Rectal smooth muscle tissue (tissue), 1 donor: ENCODE data around the gene TBC1D22A.

Experiments
- H3K27ac ChIP-seq: one replicate; pipeline ENCODE4 v1.7.0; 2013; ENCODE audit warnings: low read depth, low read length, inconsistent platforms
- H3K27me3 ChIP-seq: one replicate; pipeline ENCODE4 v1.7.0; 2013; ENCODE audit warnings: low read length; ENCODE audit not compliant: control insufficient read depth, insufficient read depth
- H3K36me3 ChIP-seq: one replicate; pipeline ENCODE4 v1.7.0; 2013; ENCODE audit warnings: low read length; ENCODE audit not compliant: control insufficient read depth, insufficient read depth
- H3K4me1 ChIP-seq: one replicate; pipeline ENCODE4 v1.7.0; 2013; ENCODE audit warnings: low read length; ENCODE audit not compliant: control insufficient read depth, insufficient read depth
- H3K4me3 ChIP-seq: one replicate; pipeline ENCODE4 v1.7.0; 2013; ENCODE audit warnings: low read length
- H3K9ac ChIP-seq: one replicate; pipeline ENCODE4 v1.7.0; 2013; ENCODE audit warnings: low read length

Gene TBC1D22A

DNA sequence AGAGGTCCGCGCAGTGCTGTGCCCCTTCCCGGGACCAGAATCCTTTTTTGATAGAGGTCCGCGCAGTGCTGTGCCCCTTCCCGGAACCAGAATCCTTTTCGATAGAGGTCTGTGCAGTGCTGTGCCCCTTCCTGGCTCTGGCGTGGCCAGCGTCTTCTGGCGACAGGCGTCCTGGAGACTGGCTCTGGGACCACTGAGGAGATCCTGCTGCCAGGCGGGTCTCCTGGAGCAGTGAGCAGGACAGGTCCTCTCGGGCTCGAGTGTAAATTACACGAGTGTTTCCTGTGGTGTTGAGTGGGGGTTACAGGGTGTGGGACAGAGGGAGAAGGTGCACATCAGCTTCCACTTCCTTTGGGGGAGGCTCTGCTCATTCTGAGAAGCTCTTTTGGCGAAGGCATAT, 98.1 kb downstream of the TBC1D22A start:
- Histone ChIP-seq H3K36me3 (no peaks in the 10 kb centered on the region), H3K4me3 (no peak overlapping the region), H3K27ac (no peak overlapping the region), H3K27me3 (no peaks in the 10 kb centered on the region), H3K4me1 (no peaks in the 10 kb centered on the region), H3K9ac (no peak overlapping the region)

DNA sequence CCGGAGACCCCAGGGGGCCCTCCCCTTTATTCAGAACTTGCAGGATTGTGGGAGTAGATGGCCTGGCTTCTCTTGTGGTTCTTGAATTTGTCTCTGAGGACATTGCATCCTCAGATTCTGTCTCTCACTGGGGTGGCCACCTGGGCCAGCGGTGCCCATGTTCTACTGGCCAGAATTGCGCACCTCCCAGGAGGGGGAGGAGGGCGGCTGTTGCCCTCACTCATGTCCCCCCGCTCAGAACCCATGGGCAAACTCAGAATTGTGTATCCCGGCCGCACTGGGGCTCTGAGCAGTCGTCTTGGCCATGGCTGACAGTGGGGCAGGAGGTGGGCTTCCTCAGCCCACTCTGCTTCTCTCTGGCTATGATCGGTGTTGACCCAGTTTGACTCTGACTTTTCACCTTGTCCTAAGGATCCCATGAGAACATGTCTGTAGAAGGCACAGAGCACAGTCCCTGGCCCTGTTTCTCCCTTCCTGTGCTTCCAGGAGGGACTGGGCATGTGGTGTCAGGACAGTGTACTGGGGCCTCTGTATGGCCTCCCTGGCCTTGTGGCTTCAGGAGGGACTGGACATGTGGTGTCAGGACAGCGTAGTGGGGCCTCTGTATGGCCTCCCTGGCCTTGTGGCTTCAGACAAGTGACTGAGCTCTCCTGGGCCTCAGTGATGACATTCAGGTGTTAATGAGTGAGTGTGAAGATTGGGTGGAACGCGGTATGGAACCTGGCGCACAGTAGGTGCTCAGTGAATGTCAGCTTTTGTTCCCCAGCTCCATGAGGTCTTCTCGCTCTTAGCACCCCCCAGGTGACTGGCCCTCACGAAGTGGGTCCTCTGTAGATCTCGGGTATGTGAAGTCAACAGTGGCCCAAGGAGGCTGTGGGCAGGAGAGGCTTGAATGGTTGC, 99.3 kb downstream of the TBC1D22A start:
- H3K27ac ChIP-seq = no peak overlapping the region
- H3K27me3 ChIP-seq = no peaks in the 10 kb centered on the region
- no peak overlapping the region for H3K4me3 ChIP-seq
- no peaks in the 10 kb centered on the region for H3K36me3 ChIP-seq
- H3K4me1 ChIP-seq = no peaks in the 10 kb centered on the region
- no peak overlapping the region for H3K9ac ChIP-seq

DNA sequence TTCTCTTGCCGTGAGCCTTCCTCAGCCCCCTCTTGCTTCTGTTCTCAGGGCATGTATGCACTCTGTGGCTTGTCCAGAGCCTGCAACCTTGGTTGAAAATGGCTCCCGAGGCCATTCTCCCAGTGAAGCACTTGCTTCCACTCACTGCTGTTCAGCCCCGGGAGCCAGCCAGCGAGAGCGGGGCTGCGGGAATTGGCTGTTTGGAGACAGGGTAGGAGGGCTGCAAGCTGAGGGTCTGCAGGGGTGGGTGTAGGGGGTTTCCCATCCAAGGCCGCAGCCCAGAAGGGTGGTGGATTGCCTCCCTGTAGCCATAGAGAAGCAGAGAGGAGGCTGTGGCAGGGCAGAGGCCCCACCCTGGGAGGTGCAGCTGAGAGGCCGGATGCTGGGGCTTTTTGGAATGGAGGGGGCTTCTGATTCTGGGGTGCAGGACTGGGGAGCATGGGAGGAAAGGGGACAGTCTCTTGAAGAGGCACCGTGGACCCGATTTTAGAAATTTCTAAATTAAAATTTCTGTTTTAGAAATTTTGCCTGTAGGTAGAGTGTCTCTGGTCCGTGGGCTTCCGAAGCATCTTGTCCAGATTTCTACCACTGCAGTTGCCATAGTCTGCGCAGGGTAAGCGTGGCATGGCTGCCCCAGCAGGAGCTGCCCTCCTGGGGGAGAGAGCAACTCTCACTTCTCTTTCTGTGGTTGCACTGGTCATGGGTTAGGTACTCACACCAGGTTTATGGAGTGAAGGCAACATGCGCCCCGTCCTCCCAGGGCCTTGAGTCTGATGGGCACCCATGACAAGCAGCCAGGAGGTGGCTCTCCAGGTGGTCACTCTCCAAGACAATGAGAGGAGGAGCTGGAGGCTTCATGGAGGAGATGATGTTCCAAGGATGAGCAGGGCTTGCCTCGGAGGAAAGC, 100.2 kb downstream of the TBC1D22A start:
- no peak overlapping the region for H3K9ac ChIP-seq
- H3K27me3 ChIP-seq = no peaks in the 10 kb centered on the region
- no peaks in the 10 kb centered on the region for H3K4me1 ChIP-seq
- H3K36me3 ChIP-seq = no peaks in the 10 kb centered on the region
- H3K27ac ChIP-seq = no peak overlapping the region
- H3K4me3 ChIP-seq = no peak overlapping the region

DNA sequence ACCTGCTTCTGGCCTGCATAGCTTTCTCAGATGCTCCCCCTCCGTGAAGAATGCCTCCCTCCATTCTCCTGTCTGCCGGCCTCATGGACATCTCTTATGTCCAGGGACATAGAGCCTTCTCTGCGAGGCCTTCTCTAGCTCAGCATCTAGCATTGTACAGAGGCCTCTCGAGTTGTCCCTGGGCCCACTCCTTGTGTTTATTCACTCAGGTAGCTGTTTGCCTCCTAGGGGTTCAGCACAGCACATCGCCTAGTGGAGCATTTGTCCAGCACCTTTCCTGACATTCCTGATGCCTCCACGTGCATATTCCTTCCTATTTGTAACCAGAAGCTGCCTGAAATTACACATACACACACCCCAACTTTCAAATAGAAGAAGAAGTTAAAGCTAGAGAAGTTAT, 101.3 kb downstream of the TBC1D22A start:
- Histone ChIP-seq H3K9ac (no peak overlapping the region), H3K4me1 (no peaks in the 10 kb centered on the region), H3K4me3 (no peak overlapping the region), H3K27ac (no peak overlapping the region), H3K27me3 (no peaks in the 10 kb centered on the region), H3K36me3 (no peaks in the 10 kb centered on the region)

DNA sequence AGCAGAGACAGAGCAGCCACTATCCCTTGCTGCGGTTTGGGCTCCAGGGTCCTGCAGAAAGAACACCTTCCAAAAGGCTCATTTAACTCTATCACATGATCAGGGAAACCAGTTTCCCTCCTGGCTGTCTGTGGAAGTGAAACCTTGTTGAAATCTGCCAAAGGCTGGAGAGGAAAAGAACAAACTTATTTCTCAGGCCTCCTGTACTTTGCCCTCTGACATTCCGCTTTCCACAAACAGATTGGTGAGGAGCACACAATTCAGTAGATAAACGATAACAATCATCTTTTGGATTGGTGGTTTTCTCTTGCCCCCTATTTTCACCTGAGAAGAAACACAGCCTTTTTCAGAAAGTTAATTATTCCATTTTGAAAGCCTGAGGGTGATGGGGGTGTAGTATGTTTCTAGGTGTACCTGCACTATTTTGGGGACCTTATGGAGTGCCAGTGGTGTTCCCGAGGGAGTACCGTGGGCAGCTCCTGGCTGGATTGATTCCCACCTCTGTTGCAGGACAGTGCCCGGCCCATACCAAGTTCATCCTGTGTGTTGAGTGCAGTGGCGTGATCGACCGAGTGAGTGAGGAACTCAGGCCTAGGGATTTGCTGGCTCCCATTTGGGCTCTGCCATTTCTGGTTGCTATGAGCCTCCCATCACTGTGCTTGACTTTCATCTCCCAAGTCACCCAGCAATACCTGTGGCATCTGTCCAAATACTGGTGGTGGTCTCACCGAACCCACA, 102.0 kb downstream of the TBC1D22A start:
- Histone ChIP-seq H3K36me3 (no peaks in the 10 kb centered on the region), H3K27ac (no peak overlapping the region), H3K4me3 (no peak overlapping the region), H3K9ac (no peak overlapping the region), H3K27me3 (no peaks in the 10 kb centered on the region), H3K4me1 (no peaks in the 10 kb centered on the region)

DNA sequence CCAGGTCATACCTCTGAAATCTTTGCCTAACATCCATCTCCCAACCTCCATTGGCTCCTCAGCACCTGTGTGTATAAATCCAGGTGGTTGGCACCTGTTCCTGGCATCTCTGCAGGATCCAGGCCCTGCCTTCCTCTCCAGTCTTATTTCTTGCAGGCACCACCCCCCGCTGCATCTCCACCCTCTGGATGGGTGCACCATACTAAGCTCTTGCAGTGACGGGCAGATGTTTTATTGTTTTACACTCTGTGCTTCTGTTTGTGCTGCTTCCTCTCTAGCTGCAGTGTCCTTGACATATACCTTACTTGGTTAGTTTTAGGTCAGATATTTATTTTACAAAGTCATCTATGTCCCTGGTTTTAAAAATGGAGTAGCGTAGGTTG, 102.6 kb downstream of the TBC1D22A start:
- H3K4me1 ChIP-seq = no peaks in the 10 kb centered on the region
- H3K9ac ChIP-seq = no peak overlapping the region
- H3K36me3 ChIP-seq = no peaks in the 10 kb centered on the region
- no peaks in the 10 kb centered on the region for H3K27me3 ChIP-seq
- H3K27ac ChIP-seq = no peak overlapping the region
- H3K4me3 ChIP-seq = no peak overlapping the region

DNA sequence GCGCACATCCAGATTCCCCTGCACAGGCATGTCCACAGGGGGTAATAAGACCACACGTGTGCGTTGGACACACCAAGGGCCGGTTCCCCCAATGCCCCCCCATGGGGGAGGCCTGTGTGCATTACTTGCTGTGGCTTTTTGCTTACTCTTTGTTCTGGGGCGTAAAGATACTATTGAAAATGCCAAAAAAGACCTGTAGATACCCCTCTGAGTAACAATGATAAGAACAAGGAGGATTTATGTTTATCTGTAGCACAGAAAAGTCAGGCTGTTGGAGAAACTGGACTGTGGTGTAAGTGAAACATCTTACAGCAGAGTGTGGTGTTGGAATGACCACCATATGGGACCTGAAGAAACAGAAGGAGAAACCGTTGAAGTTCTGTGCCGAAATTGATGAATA, 103.2 kb downstream of the TBC1D22A start:
- H3K27ac ChIP-seq = no peak overlapping the region

DNA sequence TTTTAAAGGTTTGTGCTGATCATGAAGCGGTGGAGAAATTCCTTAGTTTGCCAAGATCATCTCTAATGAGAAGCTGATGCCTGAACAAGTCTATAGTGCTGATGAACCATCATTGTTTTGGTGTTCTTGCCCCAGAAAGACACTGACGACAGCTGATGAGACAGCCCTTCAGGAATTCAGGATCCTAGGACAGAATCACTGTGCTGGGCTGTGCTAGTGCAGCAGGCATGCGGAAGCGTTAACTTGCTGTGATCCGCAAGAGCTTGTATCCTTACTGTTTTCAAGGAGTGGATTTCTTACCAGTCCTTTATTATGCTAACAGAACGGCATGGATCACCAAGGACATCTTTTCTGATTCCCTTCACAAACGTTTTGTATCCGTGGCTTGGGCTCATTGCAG, 104.1 kb downstream of the TBC1D22A start:
- H3K27ac ChIP-seq = no peak overlapping the region

More for the DNA sequence above, 103.2 kb downstream of the TBC1D22A start:
- Histone ChIP-seq H3K4me3 (no peak overlapping the region), H3K4me1 (no peaks in the 10 kb centered on the region), H3K27me3 (no peaks in the 10 kb centered on the region), H3K36me3 (no peaks in the 10 kb centered on the region), H3K9ac (no peak overlapping the region)

DNA sequence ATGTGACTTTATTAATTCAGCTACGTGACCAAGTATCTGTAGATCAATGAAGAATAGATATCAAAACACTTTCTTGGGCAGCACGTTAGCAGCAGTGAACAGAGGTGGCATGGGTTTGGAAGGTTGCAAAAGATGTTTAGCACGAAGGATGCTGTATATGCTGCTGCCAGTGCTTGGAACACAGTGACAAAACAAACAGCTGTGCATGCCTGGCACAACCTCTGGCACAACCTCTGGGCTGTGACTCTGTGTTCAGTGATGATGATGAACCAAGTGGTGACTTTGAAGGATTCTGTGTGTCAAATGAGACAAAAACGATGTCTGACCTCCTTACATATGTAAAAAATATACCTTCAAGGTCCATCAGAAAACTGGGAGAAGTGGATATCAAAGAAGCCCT, 104.7 kb downstream of the TBC1D22A start:
- Histone ChIP-seq H3K9ac (no peak overlapping the region), H3K27ac (no peak overlapping the region), H3K4me3 (no peak overlapping the region), H3K27me3 (no peaks in the 10 kb centered on the region), H3K4me1 (no peaks in the 10 kb centered on the region), H3K36me3 (no peaks in the 10 kb centered on the region)

More for the DNA sequence above, 104.1 kb downstream of the TBC1D22A start:
- H3K9ac ChIP-seq = no peak overlapping the region
- H3K27me3 ChIP-seq = no peaks in the 10 kb centered on the region
- H3K4me1 ChIP-seq = no peaks in the 10 kb centered on the region
- no peak overlapping the region for H3K4me3 ChIP-seq
- no peaks in the 10 kb centered on the region for H3K36me3 ChIP-seq

DNA sequence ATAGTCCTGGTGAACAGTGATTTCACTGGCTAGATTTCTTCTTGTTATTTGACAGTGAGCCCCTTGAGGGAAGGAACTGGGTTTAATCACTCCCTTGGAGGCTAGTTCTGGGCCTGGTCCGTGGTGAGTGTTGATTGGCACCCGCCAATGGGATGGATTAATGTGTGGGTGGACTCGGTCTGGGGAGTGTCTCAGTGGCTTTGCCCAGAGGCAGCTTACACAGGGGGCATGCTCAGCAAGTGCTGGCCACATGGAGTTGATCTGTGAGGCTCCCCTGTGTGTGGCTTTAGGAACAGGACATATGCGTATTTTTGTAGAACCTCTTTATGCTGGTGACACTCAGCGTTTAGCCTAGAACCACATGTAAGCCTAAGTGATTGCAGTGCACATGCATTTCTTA, 106.9 kb downstream of the TBC1D22A start:
- Histone ChIP-seq H3K27me3 (no peaks in the 10 kb centered on the region), H3K27ac (no peak overlapping the region), H3K4me1 (no peaks in the 10 kb centered on the region)

DNA sequence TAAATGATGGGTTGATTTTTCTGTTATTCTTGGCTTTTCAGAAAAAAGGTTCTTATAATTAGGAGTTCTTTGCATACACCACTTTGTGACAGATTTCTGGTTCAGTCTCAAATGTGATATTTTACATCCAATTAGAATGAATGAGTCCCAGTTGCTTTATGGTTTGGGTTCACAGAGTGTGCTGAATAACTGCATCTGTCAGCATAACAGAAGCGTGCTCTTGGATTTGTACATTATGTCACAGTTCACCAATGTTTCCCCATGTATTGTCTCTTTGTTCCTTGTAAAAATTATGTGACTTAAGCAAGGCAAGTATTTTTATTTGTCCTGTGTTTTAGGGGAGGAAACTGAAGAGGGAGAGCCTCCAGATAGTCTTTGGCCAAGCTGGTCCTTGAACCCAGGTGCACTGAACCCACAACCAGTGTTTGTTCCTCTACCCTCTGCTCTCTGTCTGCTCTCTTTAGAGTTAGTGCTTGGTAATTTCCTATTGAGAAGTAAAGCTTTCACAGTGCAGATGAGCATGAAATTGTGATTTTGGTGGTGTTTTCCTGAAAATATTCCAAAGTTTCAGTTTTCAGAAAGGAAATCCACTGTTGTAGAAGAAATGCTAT, 107.5 kb downstream of the TBC1D22A start:
- Histone ChIP-seq H3K36me3 (no peaks in the 10 kb centered on the region), H3K4me1 (no peaks in the 10 kb centered on the region), H3K27ac (no peak overlapping the region), H3K27me3 (no peaks in the 10 kb centered on the region), H3K4me3 (no peak overlapping the region), H3K9ac (no peak overlapping the region)

More for the DNA sequence above, 106.9 kb downstream of the TBC1D22A start:
- H3K9ac ChIP-seq = no peak overlapping the region
- H3K36me3 ChIP-seq = no peaks in the 10 kb centered on the region
- no peak overlapping the region for H3K4me3 ChIP-seq

DNA sequence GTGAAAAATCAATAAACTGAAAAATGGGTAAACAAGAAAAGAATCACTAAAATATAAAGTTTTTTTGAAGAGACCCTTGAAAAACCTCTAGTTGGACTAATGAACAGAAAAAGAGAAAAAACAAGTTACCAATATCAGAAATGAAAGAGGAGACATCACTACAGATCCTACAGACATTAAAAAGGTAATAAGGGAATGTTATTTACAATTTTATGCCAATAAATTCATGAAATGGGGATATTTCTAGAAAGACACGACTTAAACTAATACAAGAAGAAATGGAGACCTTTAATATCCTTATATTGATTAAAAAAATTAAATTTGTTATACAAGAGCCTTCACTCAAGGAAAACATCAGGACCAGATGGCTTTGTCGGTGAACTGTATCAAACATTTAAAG, 109.4 kb downstream of the TBC1D22A start:
- no peak overlapping the region for H3K4me3 ChIP-seq
- H3K27me3 ChIP-seq = no peaks in the 10 kb centered on the region

More for the DNA sequence above, 109.4 kb downstream of the TBC1D22A start:
- no peaks in the 10 kb centered on the region for H3K36me3 ChIP-seq
- no peak overlapping the region for H3K27ac ChIP-seq
- no peak overlapping the region for H3K9ac ChIP-seq
- H3K4me1 ChIP-seq = no peaks in the 10 kb centered on the region
